Osteoblast (primary cell): ENCODE results near the gene PLA2G4E. TPM values are rescaled to one million over a fixed set of nuclear protein-coding genes. Genes with fewer than 3 reads are reported as not detected.
A peak's percentile ranks its signal among the peaks of the same experiment; 100 is the strongest.

ENCODE experiments used
- DNase-seq: peaks from one replicate; pipeline ENCODE4 v3.0.0; 2011; ENCODE audit warnings: low spot score, mixed read lengths; ENCODE audit not compliant: insufficient read length; ENCODE audit errors: missing footprints
- H2AFZ ChIP-seq: 2 replicates; pipeline ENCODE4 v1.6.0; 2011; ENCODE audit warnings: mild to moderate bottlenecking, low read length
- H3K27ac ChIP-seq: 2 replicates; pipeline ENCODE4 v1.5.1; 2011; ENCODE audit warnings: mild to moderate bottlenecking, low read depth, low read length, moderate library complexity
- H3K27me3 ChIP-seq: 2 replicates; pipeline ENCODE4 v1.6.0; 2012; ENCODE audit warnings: mild to moderate bottlenecking, control low read depth, inconsistent platforms, low read length, moderate library complexity; ENCODE audit not compliant: insufficient read depth
- H3K36me3 ChIP-seq: 2 replicates; pipeline ENCODE4 v1.5.1; 2011; ENCODE audit warnings: mild to moderate bottlenecking, low read length, control low read depth, moderate library complexity; ENCODE audit not compliant: insufficient read depth
- H3K4me1 ChIP-seq: 2 replicates; pipeline ENCODE4 v1.5.1; 2011; ENCODE audit warnings: mild to moderate bottlenecking, low read length, control low read depth, moderate library complexity; ENCODE audit not compliant: insufficient read depth
- H3K4me2 ChIP-seq: 2 replicates; pipeline ENCODE4 v1.6.0; 2011; ENCODE audit warnings: mild to moderate bottlenecking, low read length; ENCODE audit not compliant: insufficient read depth
- H3K4me3 ChIP-seq: fragments of 200-600 bp; sonication (generic); 3 replicates; pipeline ENCODE4 v1.5.1; 2012; ENCODE audit warnings: mild to moderate bottlenecking, low read length, inconsistent platforms; ENCODE audit not compliant: insufficient read depth
- H3K79me2 ChIP-seq: 2 replicates; pipeline ENCODE4 v1.6.0; 2012; ENCODE audit warnings: mild to moderate bottlenecking, low read length, control low read depth, inconsistent platforms; ENCODE audit not compliant: insufficient read depth
- H3K9me3 ChIP-seq: 2 replicates; pipeline ENCODE4 v1.5.1; 2011; ENCODE audit warnings: low read depth, low read length, control low read depth
- H4K20me1 ChIP-seq: 2 replicates; pipeline ENCODE4 v1.6.0; 2012; ENCODE audit warnings: mild to moderate bottlenecking, low read length, control low read depth; ENCODE audit not compliant: insufficient read depth
- total RNA-seq: library from RNA; depleted of rRNA; stranded (reverse); fragments of >200 nt; gene quantifications from 2 replicates; pipeline ENCODE4 v1.2.3, GENCODE V29; 2012
- TF ChIP-seq, protein P1 (sequence below): IDR thresholded peaks from 2 replicates; pipeline ENCODE4 v1.5.1; 2011; ENCODE audit warnings: mild to moderate bottlenecking, low read depth, low read length, moderate library complexity; ENCODE audit errors: extremely low read depth

The PLA2G4E gene
- total RNA-seq, 1 donor, result not detected

DNA sequence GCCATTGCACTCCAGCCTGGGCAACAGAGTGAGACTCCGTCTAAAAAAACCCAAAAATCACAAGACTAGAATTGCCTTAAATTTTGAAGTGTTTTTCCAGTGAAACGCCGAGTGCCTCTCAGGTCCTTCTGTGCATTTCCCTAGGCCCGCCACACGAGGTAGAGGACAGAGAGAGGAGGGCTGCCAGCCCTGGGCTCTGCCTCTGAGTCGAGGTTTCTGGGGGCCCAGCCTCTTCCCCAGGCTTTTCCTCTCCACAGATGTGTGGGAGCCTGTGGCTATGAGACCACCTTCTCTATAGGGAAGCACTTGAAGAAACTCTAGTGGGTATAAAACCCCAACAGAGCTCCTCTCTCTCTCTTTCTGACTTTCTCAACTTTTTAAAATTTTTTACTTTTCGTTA is 37.6 kb downstream of the PLA2G4E start:
- Histone ChIP-seq H4K20me1 (no peaks in the 10 kb centered on the region), H3K27ac (no peak overlapping the region), H3K4me2 (no peak overlapping the region), H2AFZ (no peak overlapping the region), H3K79me2 (no peaks in the 10 kb centered on the region), H3K27me3 (peaks cover 6% of the 10 kb centered on the region), H3K9me3 (no peaks in the 10 kb centered on the region), H3K4me3 (no peak overlapping the region), H3K36me3 (no peaks in the 10 kb centered on the region), H3K4me1 (peaks cover 6% of the 10 kb centered on the region)
- peak; percentile 63 for DNase-seq
- TF ChIP-seq, protein P1, sequence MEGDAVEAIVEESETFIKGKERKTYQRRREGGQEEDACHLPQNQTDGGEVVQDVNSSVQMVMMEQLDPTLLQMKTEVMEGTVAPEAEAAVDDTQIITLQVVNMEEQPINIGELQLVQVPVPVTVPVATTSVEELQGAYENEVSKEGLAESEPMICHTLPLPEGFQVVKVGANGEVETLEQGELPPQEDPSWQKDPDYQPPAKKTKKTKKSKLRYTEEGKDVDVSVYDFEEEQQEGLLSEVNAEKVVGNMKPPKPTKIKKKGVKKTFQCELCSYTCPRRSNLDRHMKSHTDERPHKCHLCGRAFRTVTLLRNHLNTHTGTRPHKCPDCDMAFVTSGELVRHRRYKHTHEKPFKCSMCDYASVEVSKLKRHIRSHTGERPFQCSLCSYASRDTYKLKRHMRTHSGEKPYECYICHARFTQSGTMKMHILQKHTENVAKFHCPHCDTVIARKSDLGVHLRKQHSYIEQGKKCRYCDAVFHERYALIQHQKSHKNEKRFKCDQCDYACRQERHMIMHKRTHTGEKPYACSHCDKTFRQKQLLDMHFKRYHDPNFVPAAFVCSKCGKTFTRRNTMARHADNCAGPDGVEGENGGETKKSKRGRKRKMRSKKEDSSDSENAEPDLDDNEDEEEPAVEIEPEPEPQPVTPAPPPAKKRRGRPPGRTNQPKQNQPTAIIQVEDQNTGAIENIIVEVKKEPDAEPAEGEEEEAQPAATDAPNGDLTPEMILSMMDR, result no peak

DNA sequence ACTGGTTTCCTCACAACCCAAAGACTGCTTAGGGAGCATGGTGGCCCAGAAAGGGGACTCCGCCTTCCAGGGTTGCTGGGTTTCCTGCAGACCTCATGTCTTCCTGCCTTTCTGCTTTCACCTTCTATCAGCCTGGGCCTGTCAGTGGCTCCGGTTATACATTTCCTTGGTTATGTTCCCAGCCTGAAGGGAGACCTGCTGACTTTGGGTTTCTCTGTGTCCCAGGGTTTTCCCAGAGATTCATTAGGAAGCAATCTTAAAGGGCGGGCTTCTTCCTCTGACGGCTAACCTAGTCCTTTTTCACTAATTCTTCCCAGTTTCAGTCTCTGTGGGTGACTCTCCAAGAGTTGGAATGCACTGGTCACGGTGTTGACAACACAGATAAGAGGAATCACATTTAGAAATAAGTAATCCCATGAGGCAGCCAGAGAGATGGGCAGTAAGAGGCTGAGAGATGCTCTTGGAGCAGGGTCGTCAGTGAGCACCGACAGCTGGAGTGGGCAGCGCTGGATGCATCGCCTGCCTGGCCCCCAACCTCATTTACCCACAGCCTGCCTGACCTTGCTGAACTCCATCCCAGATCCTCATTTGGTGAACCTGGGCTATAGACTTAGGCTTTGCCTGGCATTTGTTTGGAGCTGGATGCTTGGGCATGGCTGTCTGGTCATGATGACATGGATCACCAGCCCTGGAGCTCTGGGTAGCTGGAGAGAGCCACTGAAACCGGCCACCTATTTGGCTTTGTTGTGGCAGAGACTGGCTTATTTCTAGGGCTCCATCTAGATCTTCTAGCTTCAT is 38.5 kb downstream of the PLA2G4E start:
- Histone ChIP-seq H3K27me3 (peaks cover 9% of the 10 kb centered on the region), H2AFZ (no peak overlapping the region), H3K27ac (no peak overlapping the region), H3K4me1 (peaks cover 6% of the 10 kb centered on the region), H3K4me2 (no peak overlapping the region), H3K79me2 (no peaks in the 10 kb centered on the region), H3K9me3 (no peaks in the 10 kb centered on the region), H3K36me3 (no peaks in the 10 kb centered on the region), H4K20me1 (no peaks in the 10 kb centered on the region), H3K4me3 (no peak overlapping the region)
- DNase-seq, result peak; percentile 42
- TF ChIP-seq, protein P1, result no peak

DNA sequence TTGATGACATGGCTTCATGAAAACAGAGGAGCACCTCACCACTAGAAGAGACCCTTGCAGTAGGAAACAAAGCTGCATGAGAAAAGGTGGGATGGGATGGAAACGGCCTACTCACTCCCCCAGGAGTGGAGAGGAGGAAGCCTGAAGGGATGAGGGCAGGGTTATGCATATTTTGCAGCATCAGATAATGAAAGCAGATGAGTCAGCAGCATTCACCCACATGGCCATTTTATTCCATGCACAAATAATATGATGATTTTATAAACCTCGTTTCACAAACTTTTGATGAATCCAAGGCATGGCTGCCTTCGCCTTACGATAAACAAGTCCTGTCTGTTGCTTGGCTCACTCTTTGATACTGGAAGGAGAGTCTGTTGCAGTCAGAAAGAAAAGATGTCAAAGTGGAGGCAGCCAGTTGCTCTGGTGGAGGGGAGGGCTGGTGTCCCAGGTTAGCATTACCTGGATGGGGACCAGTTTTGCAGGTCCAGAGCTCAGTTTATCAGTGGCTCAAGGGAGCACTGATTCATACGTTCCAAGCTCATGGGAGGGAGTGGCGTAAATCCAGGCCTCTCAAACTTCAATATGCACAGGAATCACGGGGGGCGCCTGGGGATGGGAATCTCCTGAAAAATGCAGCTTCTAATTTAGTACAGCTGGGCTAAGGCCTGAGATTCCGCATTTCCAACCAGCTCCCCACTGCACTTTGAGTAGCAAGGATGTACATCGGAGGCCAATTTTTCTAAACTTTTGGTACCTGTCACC is 39.3 kb downstream of the PLA2G4E start:
- Histone ChIP-seq H3K79me2 (no peaks in the 10 kb centered on the region), H3K4me1 (peaks cover 6% of the 10 kb centered on the region), H3K27ac (no peak overlapping the region), H2AFZ (peak overlapping the region; percentile 48), H3K36me3 (no peaks in the 10 kb centered on the region), H3K27me3 (peaks cover 15% of the 10 kb centered on the region), H4K20me1 (no peaks in the 10 kb centered on the region), H3K4me3 (no peak overlapping the region), H3K4me2 (peak overlapping the region; percentile 65), H3K9me3 (no peaks in the 10 kb centered on the region)
- TF ChIP-seq, protein P1, result no peak
- peak; percentile 80 for DNase-seq
